ENCODE results near the gene ZNHIT2.
A peak's percentile ranks its signal among the peaks of the same experiment; 100 is the strongest.

The ZNHIT2 gene

GRCh38 chr11:65107751-65108468 is 9.6 kb downstream of the ZNHIT2 start:
- no peaks in the 10 kb centered on the region for H3K27me3 ChIP-seq (replicated peaks in 2 of 5; ENCODE audit: control insufficient read depth in 4 of 5, insufficient read depth in 5 of 5, low read length in 4 of 5)
- H3K27ac ChIP-seq (ENCODE audit: insufficient read depth in 1 of 2, low read depth in 1 of 2, low read length in 2 of 2, poor library complexity in 1 of 2, severe bottlenecking in 2 of 2), result no peak overlapping the region
- WGBS (ENCODE audit: insufficient coverage), result 98% methylated on average over 41 of the region's 52 CpGs
- CTCF ChIA-PET, result interaction anchor here (1.0 to 4.7 kb wide), 6 partner anchors 11 to 72 kb away, joined by 3 to 35 read pairs (median 4); partner anchors contain the start of genes FAU and MRPL49
- DNase-seq, result no peak
- POLR2A ChIA-PET, result interaction anchor here (0.9 to 1.1 kb wide), 2 partner anchors 8 to 74 kb away, joined by 3 to 4 read pairs; partner anchors contain the start of gene CAPN1
- H3K9me3 ChIP-seq (ENCODE audit: control extremely low read depth in 1 of 5, control insufficient read depth in 4 of 5, insufficient read depth in 2 of 5, low read depth in 1 of 5, low read length in 4 of 5), result no peaks in the 10 kb centered on the region
- no peak overlapping the region for H3K4me3 ChIP-seq (ENCODE audit: control insufficient read depth in 1 of 7, extremely low read depth in 1 of 7, insufficient read depth in 4 of 7, low read depth in 2 of 7, low read length in 6 of 7)
- peaks cover 2 to 54% (median 38%) of the 10 kb centered on the region in 4 experiments for H3K36me3 ChIP-seq (ENCODE audit: control insufficient read depth in 4 of 4, insufficient read depth in 4 of 4, low read length in 3 of 4)
- H3K4me1 ChIP-seq (ENCODE audit: control extremely low read depth in 1 of 4, control insufficient read depth in 4 of 4, insufficient read depth in 4 of 4, low read length in 3 of 4), result peaks cover 0 to 23% (median 21%) of the 10 kb centered on the region in 4 experiments

- POLR2A ChIA-PET, result interaction anchor here (0.9 kb wide), 1 partner anchor 7 kb away, joined by 4 read pairs; no protein-coding TSS in a partner anchor
- no peak for DNase-seq
Measured at GRCh38 chr11:65107078-65107477, 10.4 kb downstream of the ZNHIT2 start.

GRCh38 chr11:65104628-65105027 is 12.9 kb downstream of the ZNHIT2 start:
- Histone ChIP-seq H3K27ac (ENCODE audit: insufficient read depth in 1 of 2, low read depth in 1 of 2, low read length in 2 of 2, poor library complexity in 1 of 2, severe bottlenecking in 2 of 2) (no peak overlapping the region), H3K27me3 (replicated peaks in 2 of 5; ENCODE audit: control insufficient read depth in 4 of 5, insufficient read depth in 5 of 5, low read length in 4 of 5) (no peaks in the 10 kb centered on the region), H3K4me3 (ENCODE audit: control insufficient read depth in 1 of 7, extremely low read depth in 1 of 7, insufficient read depth in 4 of 7, low read depth in 2 of 7, low read length in 6 of 7) (no peak overlapping the region), H3K36me3 (ENCODE audit: control insufficient read depth in 4 of 4, insufficient read depth in 4 of 4, low read length in 3 of 4) (peaks cover 2 to 60% (median 33%) of the 10 kb centered on the region in 4 experiments), H3K4me1 (ENCODE audit: control extremely low read depth in 1 of 4, control insufficient read depth in 4 of 4, insufficient read depth in 4 of 4, low read length in 3 of 4) (no peaks in the 10 kb centered on the region), H3K9me3 (ENCODE audit: control extremely low read depth in 1 of 5, control insufficient read depth in 4 of 5, insufficient read depth in 2 of 5, low read depth in 1 of 5, low read length in 4 of 5) (no peaks in the 10 kb centered on the region)
- no peak for DNase-seq
- CTCF ChIA-PET, result interaction anchor here (1.1 to 3.6 kb wide), 3 partner anchors 7 to 90 kb away, joined by 3 to 28 read pairs (median 3); partner anchors contain the start of gene TM7SF2
- WGBS (ENCODE audit: insufficient coverage), result 86% methylated on average over 1 of the region's 4 CpGs
- POLR2A ChIA-PET, result no interaction called here

More at GRCh38 chr11:65107078-65107477, 10.4 kb downstream of the ZNHIT2 start:
- no peaks in the 10 kb centered on the region for H3K27me3 ChIP-seq (replicated peaks in 2 of 5; ENCODE audit: control insufficient read depth in 4 of 5, insufficient read depth in 5 of 5, low read length in 4 of 5)
- WGBS (ENCODE audit: insufficient coverage), result 98% methylated on average over 11 of the region's 15 CpGs
- H3K27ac ChIP-seq (ENCODE audit: insufficient read depth in 1 of 2, low read depth in 1 of 2, low read length in 2 of 2, poor library complexity in 1 of 2, severe bottlenecking in 2 of 2), result no peak overlapping the region
- no peak overlapping the region for H3K4me3 ChIP-seq (ENCODE audit: control insufficient read depth in 1 of 7, extremely low read depth in 1 of 7, insufficient read depth in 4 of 7, low read depth in 2 of 7, low read length in 6 of 7)
- H3K4me1 ChIP-seq (ENCODE audit: control extremely low read depth in 1 of 4, control insufficient read depth in 4 of 4, insufficient read depth in 4 of 4, low read length in 3 of 4), result peaks cover 0 to 15% (median 15%) of the 10 kb centered on the region in 4 experiments
- peaks cover 2 to 62% (median 41%) of the 10 kb centered on the region in 4 experiments for H3K36me3 ChIP-seq (ENCODE audit: control insufficient read depth in 4 of 4, insufficient read depth in 4 of 4, low read length in 3 of 4)
- H3K9me3 ChIP-seq (ENCODE audit: control extremely low read depth in 1 of 5, control insufficient read depth in 4 of 5, insufficient read depth in 2 of 5, low read depth in 1 of 5, low read length in 4 of 5), result no peaks in the 10 kb centered on the region
- CTCF ChIA-PET, result interaction anchor here (1.2 to 1.9 kb wide), 4 partner anchors 10 to 79 kb away, joined by 3 to 7 read pairs (median 4); no protein-coding TSS in a partner anchor

- no peak for DNase-seq
- H3K4me1 ChIP-seq (ENCODE audit: control extremely low read depth in 1 of 4, control insufficient read depth in 4 of 4, insufficient read depth in 4 of 4, low read length in 3 of 4), result no peaks in the 10 kb centered on the region
- H3K36me3 ChIP-seq (ENCODE audit: control insufficient read depth in 4 of 4, insufficient read depth in 4 of 4, low read length in 3 of 4), result peaks cover 2 to 56% (median 27%) of the 10 kb centered on the region in 4 experiments
- H3K27me3 ChIP-seq (replicated peaks in 2 of 5; ENCODE audit: control insufficient read depth in 4 of 5, insufficient read depth in 5 of 5, low read length in 4 of 5), result no peaks in the 10 kb centered on the region
- ChIA-PET POLR2A (no interaction called here), CTCF (interaction anchor here (1.0 to 3.6 kb wide), 6 partner anchors 8 to 254 kb away, joined by 3 to 28 read pairs (median 3); partner anchors contain the start of gene TM7SF2)
- no peaks in the 10 kb centered on the region for H3K9me3 ChIP-seq (ENCODE audit: control extremely low read depth in 1 of 5, control insufficient read depth in 4 of 5, insufficient read depth in 2 of 5, low read depth in 1 of 5, low read length in 4 of 5)
- no peak overlapping the region for H3K4me3 ChIP-seq (ENCODE audit: control insufficient read depth in 1 of 7, extremely low read depth in 1 of 7, insufficient read depth in 4 of 7, low read depth in 2 of 7, low read length in 6 of 7)
- H3K27ac ChIP-seq (ENCODE audit: insufficient read depth in 1 of 2, low read depth in 1 of 2, low read length in 2 of 2, poor library complexity in 1 of 2, severe bottlenecking in 2 of 2), result no peak overlapping the region
Measured at GRCh38 chr11:65103476-65103875, 14.0 kb downstream of the ZNHIT2 start.

- POLR2A ChIA-PET, result no interaction called here
- Histone ChIP-seq H3K4me1 (ENCODE audit: control extremely low read depth in 1 of 4, control insufficient read depth in 4 of 4, insufficient read depth in 4 of 4, low read length in 3 of 4) (peaks cover 0 to 2% (median under 1%) of the 10 kb centered on the region in 4 experiments), H3K27ac (ENCODE audit: insufficient read depth in 1 of 2, low read depth in 1 of 2, low read length in 2 of 2, poor library complexity in 1 of 2, severe bottlenecking in 2 of 2) (no peak overlapping the region), H3K9me3 (ENCODE audit: control extremely low read depth in 1 of 5, control insufficient read depth in 4 of 5, insufficient read depth in 2 of 5, low read depth in 1 of 5, low read length in 4 of 5) (no peaks in the 10 kb centered on the region), H3K4me3 (ENCODE audit: control insufficient read depth in 1 of 7, extremely low read depth in 1 of 7, insufficient read depth in 4 of 7, low read depth in 2 of 7, low read length in 6 of 7) (no peak overlapping the region), H3K36me3 (ENCODE audit: control insufficient read depth in 4 of 4, insufficient read depth in 4 of 4, low read length in 3 of 4) (peaks cover 2 to 51% (median 27%) of the 10 kb centered on the region in 4 experiments), H3K27me3 (replicated peaks in 2 of 5; ENCODE audit: control insufficient read depth in 4 of 5, insufficient read depth in 5 of 5, low read length in 4 of 5) (no peaks in the 10 kb centered on the region)
- CTCF ChIA-PET, result interaction anchor here (0.5 to 3.6 kb wide), 6 partner anchors 9 to 253 kb away, joined by 3 to 28 read pairs (median 4); partner anchors contain the start of gene TM7SF2
- 94% methylated on average over 7 of the region's 8 CpGs for WGBS (ENCODE audit: insufficient coverage)
- no peak for DNase-seq
Measured at GRCh38 chr11:65102142-65103095, 15.1 kb downstream of the ZNHIT2 start.

- Histone ChIP-seq H3K27me3 (replicated peaks in 2 of 5; ENCODE audit: control insufficient read depth in 4 of 5, insufficient read depth in 5 of 5, low read length in 4 of 5) (no peaks in the 10 kb centered on the region), H3K4me1 (ENCODE audit: control extremely low read depth in 1 of 4, control insufficient read depth in 4 of 4, insufficient read depth in 4 of 4, low read length in 3 of 4) (peaks cover 4 to 11% (median 7%) of the 10 kb centered on the region in 4 experiments), H3K9me3 (ENCODE audit: control extremely low read depth in 1 of 5, control insufficient read depth in 4 of 5, insufficient read depth in 2 of 5, low read depth in 1 of 5, low read length in 4 of 5) (no peaks in the 10 kb centered on the region), H3K4me3 (ENCODE audit: control insufficient read depth in 1 of 7, extremely low read depth in 1 of 7, insufficient read depth in 4 of 7, low read depth in 2 of 7, low read length in 6 of 7) (no peak overlapping the region), H3K36me3 (ENCODE audit: control insufficient read depth in 4 of 4, insufficient read depth in 4 of 4, low read length in 3 of 4) (peaks cover under 1 to 42% (median 22%) of the 10 kb centered on the region in 4 experiments), H3K27ac (ENCODE audit: insufficient read depth in 1 of 2, low read depth in 1 of 2, low read length in 2 of 2, poor library complexity in 1 of 2, severe bottlenecking in 2 of 2) (peak overlapping the region in 1 of 2 experiments; percentile 41)
- WGBS (ENCODE audit: insufficient coverage), result 100% methylated on average over 3 of the region's 6 CpGs
- DNase-seq, result no peak
- ChIA-PET CTCF (interaction anchor here (1.3 to 4.9 kb wide), 4 partner anchors 11 to 97 kb away, joined by 4 to 56 read pairs (median 17); partner anchors contain the start of gene TM7SF2), POLR2A (interaction anchor here (2.0 kb wide), 1 partner anchor 10 kb away, joined by 5 read pairs; no protein-coding TSS in a partner anchor)
Measured at GRCh38 chr11:65100674-65101350, 16.7 kb downstream of the ZNHIT2 start.
